GM12874 (cell line): Measurements from ENCODE around the gene TCN1.

ENCODE experiments used
- TF ChIP-seq, protein P1 (sequence below): IDR thresholded peaks from 2 replicates; pipeline ENCODE4 v1.5.1; 2011; ENCODE audit warnings: low read depth, mild to moderate bottlenecking, control low read depth, low read length, moderate library complexity; ENCODE audit not compliant: insufficient read depth

TCN1 gene

DNA sequence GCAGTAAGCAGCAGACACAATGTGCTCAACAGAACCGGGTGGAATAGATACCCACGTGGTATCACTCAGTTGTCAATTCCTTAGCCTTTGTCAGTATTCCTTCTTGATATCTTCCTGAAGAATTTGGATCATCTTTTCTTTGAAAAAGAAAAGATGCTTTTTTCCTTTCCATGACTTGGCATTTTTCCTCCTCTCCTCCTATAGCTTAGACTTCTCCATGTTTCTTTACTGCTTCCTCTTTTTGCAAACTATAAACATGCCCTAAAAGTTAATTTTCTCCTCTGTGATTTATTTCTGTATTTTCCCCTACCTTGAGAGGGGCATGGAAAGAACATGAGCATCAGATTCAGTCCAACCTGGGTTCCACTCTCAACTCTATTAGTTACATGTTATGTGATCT lies 32.7 kb downstream of the TCN1 start:
- TF ChIP-seq, protein P1, sequence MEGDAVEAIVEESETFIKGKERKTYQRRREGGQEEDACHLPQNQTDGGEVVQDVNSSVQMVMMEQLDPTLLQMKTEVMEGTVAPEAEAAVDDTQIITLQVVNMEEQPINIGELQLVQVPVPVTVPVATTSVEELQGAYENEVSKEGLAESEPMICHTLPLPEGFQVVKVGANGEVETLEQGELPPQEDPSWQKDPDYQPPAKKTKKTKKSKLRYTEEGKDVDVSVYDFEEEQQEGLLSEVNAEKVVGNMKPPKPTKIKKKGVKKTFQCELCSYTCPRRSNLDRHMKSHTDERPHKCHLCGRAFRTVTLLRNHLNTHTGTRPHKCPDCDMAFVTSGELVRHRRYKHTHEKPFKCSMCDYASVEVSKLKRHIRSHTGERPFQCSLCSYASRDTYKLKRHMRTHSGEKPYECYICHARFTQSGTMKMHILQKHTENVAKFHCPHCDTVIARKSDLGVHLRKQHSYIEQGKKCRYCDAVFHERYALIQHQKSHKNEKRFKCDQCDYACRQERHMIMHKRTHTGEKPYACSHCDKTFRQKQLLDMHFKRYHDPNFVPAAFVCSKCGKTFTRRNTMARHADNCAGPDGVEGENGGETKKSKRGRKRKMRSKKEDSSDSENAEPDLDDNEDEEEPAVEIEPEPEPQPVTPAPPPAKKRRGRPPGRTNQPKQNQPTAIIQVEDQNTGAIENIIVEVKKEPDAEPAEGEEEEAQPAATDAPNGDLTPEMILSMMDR = no peak

DNA sequence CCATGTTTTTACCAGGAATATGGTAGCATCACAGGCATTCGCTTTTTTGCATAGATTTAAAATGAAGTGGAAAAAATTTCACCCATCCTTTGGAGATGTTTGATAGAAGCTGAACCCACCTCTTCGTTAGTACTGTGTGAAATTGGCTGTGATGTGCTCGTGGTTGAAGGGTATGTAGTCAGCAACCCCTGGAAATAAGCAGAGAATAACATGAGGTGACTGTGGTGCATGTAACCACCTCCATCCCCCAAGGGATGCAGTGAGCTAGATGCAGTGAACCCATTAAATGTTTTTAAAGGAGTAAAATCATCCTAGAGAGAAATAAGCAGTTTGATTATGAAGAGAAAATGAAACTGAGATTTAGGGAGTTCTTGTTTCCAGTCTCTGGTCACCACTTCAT lies 36.9 kb downstream of the TCN1 start:
- TF ChIP-seq, protein P1 = no peak

DNA sequence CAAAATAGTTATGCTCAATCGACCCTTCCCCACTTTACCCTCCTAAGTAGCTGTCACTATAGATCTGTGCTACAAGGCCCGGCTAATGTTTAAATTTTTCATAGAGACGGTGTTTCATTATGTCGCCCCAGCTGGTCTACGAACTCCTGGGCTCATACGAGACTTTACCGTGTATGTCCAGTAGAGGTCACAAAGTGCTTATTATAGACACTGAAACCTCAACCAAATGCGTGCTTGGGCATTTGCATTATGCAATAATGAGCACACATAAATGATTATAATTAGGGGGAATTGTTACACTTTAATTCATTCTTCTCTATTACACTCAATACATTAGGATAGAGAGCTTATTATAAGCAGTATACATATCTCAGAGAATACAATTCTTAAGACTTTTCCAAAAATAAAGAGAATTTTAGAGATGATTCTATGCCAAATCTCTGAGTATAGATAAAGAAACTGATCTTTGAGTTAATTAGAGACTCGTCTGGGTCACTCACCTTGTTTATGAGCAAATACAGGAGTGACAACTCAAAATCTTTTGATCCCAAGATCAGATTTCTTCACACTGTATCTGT lies 43.2 kb downstream of the TCN1 start:
- TF ChIP-seq, protein P1 = peak; percentile 55; the same call in 1 of the 2 replicates

DNA sequence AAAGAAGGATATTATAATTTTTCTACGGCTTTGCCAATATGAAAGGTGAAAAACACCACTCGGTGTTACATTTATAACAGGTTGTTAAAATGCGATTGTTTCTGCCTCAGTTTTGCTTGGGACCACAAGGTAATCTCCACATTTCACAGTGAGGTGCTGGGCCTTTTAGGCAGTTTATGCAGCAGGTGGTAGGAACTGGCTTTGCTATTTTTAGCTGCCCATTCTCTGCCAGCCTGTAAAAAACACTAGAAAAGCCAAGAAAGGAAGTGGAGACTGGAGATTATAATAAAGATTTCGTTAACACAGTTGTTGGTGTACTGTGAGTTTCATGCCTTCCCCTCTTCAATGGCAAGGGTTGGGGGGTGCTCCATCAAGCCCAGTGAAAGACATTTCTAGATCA lies 47.7 kb downstream of the TCN1 start:
- TF ChIP-seq, protein P1 = no peak

DNA sequence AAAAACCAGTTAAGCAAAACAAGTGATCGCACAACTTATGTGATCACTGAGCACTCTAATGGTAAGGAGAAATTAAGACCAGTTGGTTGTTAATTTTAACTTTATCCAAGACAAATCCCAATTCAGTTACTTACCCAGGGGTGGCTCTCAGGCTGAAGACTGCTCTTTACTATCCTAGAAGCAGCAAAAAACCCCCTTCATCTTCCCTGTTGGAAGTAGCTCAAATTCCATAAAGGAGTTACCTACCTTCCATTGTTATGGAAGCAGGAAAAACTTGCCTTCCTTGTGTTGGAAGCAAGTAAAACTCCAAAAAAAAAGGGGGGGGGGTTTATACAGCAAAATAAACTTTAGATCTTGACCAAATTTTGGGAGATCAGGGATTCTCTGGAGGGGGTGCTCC lies 50.5 kb downstream of the TCN1 start:
- TF ChIP-seq, protein P1 = no peak

DNA sequence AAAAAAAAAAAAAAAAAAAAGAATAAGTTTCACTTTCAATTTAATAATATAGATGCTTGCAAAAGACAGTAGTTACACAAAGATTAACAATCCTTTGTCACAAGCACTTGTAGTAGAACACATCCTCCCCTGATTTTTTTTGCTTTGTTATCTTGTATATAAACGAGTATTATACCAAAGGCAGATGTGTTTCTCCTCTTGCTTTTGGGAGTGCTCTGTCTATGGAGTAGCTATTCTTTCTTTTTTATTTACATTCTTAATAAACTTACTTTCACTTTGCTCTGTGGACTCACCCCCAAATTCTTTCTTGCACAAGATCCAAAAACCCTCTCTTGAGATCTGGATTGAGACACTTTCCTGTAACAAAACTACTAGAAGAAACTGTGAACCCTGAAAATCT lies 52.3 kb downstream of the TCN1 start:
- TF ChIP-seq, protein P1 = no peak

DNA sequence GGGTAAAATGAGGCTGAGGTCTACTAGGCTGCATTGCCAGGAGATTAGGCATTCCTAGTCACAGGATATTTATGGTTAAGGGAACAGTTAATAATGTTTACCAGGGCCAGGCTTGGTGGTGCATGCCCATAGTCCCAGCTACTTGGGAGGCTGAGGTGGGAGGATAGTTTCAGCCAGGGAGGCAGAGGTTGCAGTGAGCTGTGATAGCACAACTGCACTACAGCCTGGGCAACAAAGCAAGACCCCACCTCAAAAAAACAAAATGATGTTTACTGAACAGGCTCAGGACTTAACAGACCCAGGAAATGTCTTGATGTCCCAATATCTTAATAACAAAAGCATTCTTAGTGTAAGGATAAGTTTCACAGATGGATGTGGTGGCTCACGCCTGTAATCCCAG lies 52.9 kb downstream of the TCN1 start:
- TF ChIP-seq, protein P1 = no peak
